Measurements from ENCODE around the gene CHMP1A.

- TF ChIP-seq CTCF (IDR thresholded peaks at IDR 0.05) (no peak), POLR2A (IDR thresholded peaks at IDR 0.05) (no peak), EP300 (IDR thresholded peaks at IDR 0.05) (no peak)
These were observed 44.1 kb downstream of the CHMP1A start, which contains the start of gene DPEP1 for GRCh38 chr16:89613231-89613953.

All from ovary (tissue), 3 donors.